ENCODE data around the gene NLGN4X. TPM values are rescaled to one million over a fixed set of nuclear protein-coding genes. Genes with fewer than 3 reads are reported as not detected.

Gene NLGN4X
- total RNA-seq, 2 experiments from 2014 or later = not detected

GRCh38 chrX:6238576-6238975 is 9.9 kb upstream of the NLGN4X start:
- ChIA-PET CTCF (no interaction called here), POLR2A (no interaction called here)
- H3K36me3 Mint-ChIP-seq (ENCODE audit: low read depth) = no peaks in the 10 kb centered on the region
- H3K4me3 Mint-ChIP-seq = no peak overlapping the region
- DNase-seq (no peak), ATAC-seq (no peak)
- H3K9me3 Mint-ChIP-seq = no peaks in the 10 kb centered on the region
- H3K4me1 Mint-ChIP-seq (ENCODE audit: low read depth) = no peaks in the 10 kb centered on the region
- no peaks in the 10 kb centered on the region for H3K27me3 Mint-ChIP-seq
- intact Hi-C loops (cut with micrococcal nuclease) = no loop called here
- H3K27ac Mint-ChIP-seq = no peak overlapping the region
- TF ChIP-seq, protein P1, sequence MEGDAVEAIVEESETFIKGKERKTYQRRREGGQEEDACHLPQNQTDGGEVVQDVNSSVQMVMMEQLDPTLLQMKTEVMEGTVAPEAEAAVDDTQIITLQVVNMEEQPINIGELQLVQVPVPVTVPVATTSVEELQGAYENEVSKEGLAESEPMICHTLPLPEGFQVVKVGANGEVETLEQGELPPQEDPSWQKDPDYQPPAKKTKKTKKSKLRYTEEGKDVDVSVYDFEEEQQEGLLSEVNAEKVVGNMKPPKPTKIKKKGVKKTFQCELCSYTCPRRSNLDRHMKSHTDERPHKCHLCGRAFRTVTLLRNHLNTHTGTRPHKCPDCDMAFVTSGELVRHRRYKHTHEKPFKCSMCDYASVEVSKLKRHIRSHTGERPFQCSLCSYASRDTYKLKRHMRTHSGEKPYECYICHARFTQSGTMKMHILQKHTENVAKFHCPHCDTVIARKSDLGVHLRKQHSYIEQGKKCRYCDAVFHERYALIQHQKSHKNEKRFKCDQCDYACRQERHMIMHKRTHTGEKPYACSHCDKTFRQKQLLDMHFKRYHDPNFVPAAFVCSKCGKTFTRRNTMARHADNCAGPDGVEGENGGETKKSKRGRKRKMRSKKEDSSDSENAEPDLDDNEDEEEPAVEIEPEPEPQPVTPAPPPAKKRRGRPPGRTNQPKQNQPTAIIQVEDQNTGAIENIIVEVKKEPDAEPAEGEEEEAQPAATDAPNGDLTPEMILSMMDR (IDR thresholded peaks at IDR 0.05) = no peak

- Mint-ChIP-seq H3K27me3 (peaks cover 25% of the 10 kb centered on the region), H3K27ac (no peak overlapping the region), H3K36me3 (ENCODE audit: low read depth) (no peaks in the 10 kb centered on the region), H3K9me3 (no peaks in the 10 kb centered on the region), H3K4me1 (ENCODE audit: low read depth) (peaks cover 2% of the 10 kb centered on the region), H3K4me3 (no peak overlapping the region)
- CTCF ChIA-PET = no interaction called here
- POLR2A ChIA-PET = no interaction called here
- TF ChIP-seq, protein P1 (IDR thresholded peaks at IDR 0.05) = no peak
- DNase-seq (no peak), ATAC-seq (no peak)
- intact Hi-C loops (cut with micrococcal nuclease) = no loop called here
These were observed 732 bp downstream of the NLGN4X start for GRCh38 chrX:6227935-6228334.

- POLR2A ChIA-PET = no interaction called here
- no peak for ATAC-seq
- CTCF ChIA-PET = no interaction called here
- intact Hi-C loops (cut with micrococcal nuclease) = no loop called here
- peaks cover 25% of the 10 kb centered on the region for H3K27me3 Mint-ChIP-seq
- H3K36me3 Mint-ChIP-seq (ENCODE audit: low read depth) = no peaks in the 10 kb centered on the region
- H3K27ac Mint-ChIP-seq = no peak overlapping the region
- TF ChIP-seq, protein P1 (IDR thresholded peaks at IDR 0.05) = no peak
- no peaks in the 10 kb centered on the region for H3K9me3 Mint-ChIP-seq
- H3K4me3 Mint-ChIP-seq = no peak overlapping the region
- peaks cover 2% of the 10 kb centered on the region for H3K4me1 Mint-ChIP-seq (ENCODE audit: low read depth)
- no peak for DNase-seq
These were observed 1.2 kb downstream of the NLGN4X start for GRCh38 chrX:6227453-6227835.

DNA sequence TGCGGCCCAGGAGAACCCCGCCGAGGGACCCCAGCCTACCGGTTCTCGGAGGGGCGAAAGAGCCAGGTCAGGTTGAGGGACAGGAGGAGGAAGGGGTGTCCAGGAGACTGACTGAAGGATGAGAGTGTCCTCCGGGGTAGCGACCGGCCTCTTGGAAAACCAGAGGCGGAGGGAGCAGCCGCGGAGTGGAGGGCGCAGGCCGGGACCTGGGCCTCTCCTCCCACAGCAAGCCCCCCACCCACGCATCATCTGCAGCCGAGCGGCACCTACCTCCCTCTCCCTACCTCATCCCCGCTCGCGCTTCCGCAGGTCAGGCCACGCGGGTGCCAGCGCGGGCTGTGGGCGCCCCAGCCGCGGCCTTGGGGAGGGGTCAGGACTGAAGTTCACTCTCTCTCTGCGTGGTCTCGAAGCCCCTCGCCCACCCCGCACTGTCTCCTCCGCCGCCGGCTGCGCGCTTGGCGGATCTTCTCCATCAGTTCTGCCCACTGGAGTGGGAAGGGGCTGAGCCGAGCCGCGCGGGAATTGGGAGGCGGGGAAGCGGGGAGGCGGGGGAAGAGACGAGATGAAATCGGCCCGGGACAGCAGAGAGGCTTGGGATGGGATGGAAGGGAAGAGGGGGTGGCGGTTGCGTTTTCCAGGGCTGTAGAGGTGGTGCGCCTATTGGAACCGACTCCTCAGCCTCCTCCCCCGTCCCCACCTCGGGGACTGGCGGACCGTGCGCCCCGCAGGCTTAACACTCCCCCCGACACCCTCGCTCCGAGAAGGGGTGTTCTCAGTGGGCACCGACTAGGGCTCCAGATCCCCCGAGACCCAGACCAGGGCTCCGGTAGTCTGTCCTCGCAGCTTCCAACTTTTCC is 1.8 kb downstream of the NLGN4X start:
- DNase-seq (no peak), ATAC-seq (no peak)
- ChIA-PET CTCF (no interaction called here), POLR2A (no interaction called here)
- intact Hi-C loops (cut with micrococcal nuclease) = no loop called here
- H3K27ac Mint-ChIP-seq = no peak overlapping the region
- H3K4me1 Mint-ChIP-seq (ENCODE audit: low read depth) = peaks cover 2% of the 10 kb centered on the region
- H3K9me3 Mint-ChIP-seq = no peaks in the 10 kb centered on the region
- H3K4me3 Mint-ChIP-seq = no peak overlapping the region
- H3K36me3 Mint-ChIP-seq (ENCODE audit: low read depth) = no peaks in the 10 kb centered on the region
- TF ChIP-seq, protein P1 (IDR thresholded peaks at IDR 0.05) = no peak
- H3K27me3 Mint-ChIP-seq = peaks cover 25% of the 10 kb centered on the region

DNA sequence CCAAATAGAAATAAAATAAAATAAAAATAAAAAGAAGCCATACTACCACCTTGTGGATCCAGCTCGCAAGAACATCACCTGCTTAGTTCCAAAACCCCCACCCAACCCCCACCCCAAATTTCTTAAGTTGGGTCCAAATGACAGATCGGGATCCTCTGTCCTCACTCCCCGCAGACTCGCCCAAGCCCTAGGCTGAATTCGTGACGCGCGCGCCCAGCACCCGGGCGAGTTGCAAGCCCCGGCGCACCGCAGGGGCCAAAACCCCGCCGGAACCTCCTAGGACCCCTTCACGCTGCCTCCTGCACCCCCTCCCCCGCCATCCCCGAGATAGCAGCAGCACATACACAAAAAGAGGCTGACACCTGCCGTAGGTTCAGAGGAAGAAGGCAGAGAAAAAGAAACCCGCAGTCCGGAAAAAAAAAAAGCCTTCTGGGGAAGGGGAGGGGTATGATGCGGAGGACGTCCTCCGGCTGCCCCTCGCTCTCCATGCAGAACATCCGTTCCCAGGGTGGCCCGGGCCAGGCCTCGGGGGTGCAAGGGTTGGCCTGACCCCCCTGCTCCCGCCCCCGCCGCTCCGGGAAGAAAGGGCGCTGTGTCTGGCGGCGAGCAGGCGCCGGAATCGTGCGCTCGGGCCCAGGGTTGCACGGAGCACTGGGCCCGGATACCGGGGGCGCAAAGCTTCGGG is 2.6 kb downstream of the NLGN4X start:
- TF ChIP-seq, protein P1 (IDR thresholded peaks at IDR 0.05) = no peak
- H3K36me3 Mint-ChIP-seq (ENCODE audit: low read depth) = no peaks in the 10 kb centered on the region
- no peaks in the 10 kb centered on the region for H3K9me3 Mint-ChIP-seq
- DNase-seq = no peak
- peaks cover 24% of the 10 kb centered on the region for H3K27me3 Mint-ChIP-seq
- H3K4me1 Mint-ChIP-seq (ENCODE audit: low read depth) = peaks cover 2% of the 10 kb centered on the region
- ChIA-PET POLR2A (no interaction called here), CTCF (interaction anchor here (0.6 kb wide), 1 partner anchor 498 kb away, joined by 3 read pairs; no protein-coding TSS in a partner anchor)
- intact Hi-C loops (cut with micrococcal nuclease) = no loop called here
- no peak overlapping the region for H3K27ac Mint-ChIP-seq
- H3K4me3 Mint-ChIP-seq = no peak overlapping the region
- ATAC-seq = no peak

All from activated CD8-positive, alpha-beta T cell treated with anti-CD3 and anti-CD28 coated beads for 36 hours (primary cell).